ENCODE results near the gene SAE1.

Gene SAE1

GRCh38 chr19:47106821-47107201, 23.8 kb upstream of the SAE1 start:
- no peak for DNase-seq (ENCODE audit: low spot score)

GRCh38 chr19:47107202-47107952, 23.3 kb upstream of the SAE1 start:
- peak; percentile 71 for DNase-seq (ENCODE audit: low spot score)

- no peak for DNase-seq (ENCODE audit: low spot score)
These were observed 22.5 kb upstream of the SAE1 start for GRCh38 chr19:47107953-47108746.

DNA sequence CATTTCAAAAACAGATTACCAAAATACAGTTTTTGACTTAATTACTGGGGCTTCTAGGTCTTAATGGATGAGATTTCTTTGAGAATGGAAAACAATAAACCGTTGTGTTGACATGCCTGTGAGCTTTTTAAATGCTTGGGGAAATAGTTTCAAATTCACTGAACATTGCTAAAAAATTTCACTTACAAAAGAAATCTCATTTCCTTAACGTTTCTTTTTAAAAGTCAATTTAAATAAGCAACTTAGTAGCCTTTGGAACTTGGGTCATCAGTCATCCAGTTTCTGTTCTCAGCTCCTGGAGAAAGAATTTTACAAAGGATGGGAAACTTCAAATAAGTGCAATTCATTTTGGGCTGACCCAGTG, 21.5 kb upstream of the SAE1 start:
- no peak for DNase-seq (ENCODE audit: low spot score)

- DNase-seq (ENCODE audit: low spot score), result peak; percentile 58
These were observed 20.9 kb upstream of the SAE1 start for GRCh38 chr19:47109541-47110375.

DNA sequence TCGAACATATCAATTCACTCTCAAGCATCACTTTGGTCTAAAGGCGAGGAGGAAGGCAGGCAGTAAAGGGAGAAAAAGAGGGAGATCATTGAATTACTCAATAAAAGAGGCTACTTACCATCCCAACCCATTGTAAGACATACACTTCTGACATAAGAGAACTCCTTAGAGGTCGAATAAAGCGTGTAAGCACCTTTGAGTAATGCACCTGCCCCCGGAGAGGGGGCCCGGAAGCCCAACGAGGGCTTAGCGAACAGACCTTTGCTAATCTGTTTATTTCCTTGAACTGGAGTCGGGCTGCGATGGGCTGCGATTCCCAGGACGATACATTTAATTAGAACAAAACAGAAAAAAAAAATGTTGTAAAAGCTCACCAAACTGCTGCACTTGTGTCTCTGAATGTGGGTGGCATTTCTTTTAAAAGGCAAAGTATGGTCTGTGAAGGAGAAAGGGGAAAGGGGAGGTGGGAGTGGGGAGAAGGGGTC, 20.1 kb upstream of the SAE1 start:
- DNase-seq (ENCODE audit: low spot score), result peak; percentile 73

- peak; percentile 50 for DNase-seq (ENCODE audit: low spot score)
These were observed 19.5 kb upstream of the SAE1 start for GRCh38 chr19:47111006-47111621.

- DNase-seq (ENCODE audit: low spot score), result no peak
These were observed 18.9 kb upstream of the SAE1 start for GRCh38 chr19:47111682-47112165.

GRCh38 chr19:47112166-47112996, 18.3 kb upstream of the SAE1 start:
- peak; percentile 92 for DNase-seq (ENCODE audit: low spot score)

GRCh38 chr19:47112997-47113849, 17.4 kb upstream of the SAE1 start, which contains the start of gene ZC3H4:
Gene ZC3H4, minus strand, starts transcription at chr19:47113776. Its CDS starts 1,192 bp downstream, at chr19:47112584.
- peak; percentile 100 for DNase-seq (ENCODE audit: low spot score)

GRCh38 chr19:47113850-47114651, 16.6 kb upstream of the SAE1 start:
- no peak for DNase-seq (ENCODE audit: low spot score)

DNA sequence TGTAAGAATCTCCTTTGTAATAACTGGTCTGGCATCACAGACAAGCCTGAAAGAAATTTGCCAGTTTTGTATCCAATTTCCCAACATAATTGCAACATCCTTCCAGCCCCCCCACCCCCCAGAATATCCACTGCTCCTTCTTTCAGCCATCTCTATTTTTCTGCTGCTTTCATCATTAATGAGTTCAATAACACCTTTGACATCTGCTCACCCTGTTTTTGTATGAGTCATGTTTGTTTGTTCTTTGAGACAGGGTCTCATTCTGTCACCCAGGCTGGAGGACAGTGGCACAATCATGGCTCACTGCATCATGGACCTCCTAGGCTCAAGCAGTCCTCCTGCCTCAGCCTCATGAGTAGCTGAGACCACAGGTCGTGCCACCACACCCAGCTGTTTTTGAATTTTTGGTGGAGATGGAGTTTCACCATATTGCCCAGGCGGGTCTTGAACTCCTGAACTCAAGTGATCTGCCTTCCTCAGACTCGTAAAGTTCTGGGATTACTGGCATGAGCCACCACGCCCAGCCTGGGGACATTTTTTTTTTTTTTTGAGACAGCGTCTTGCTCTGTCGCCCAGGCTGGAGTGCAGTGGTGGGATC, 10.1 kb upstream of the SAE1 start:
- no peak for DNase-seq (ENCODE audit: low spot score)

DNA sequence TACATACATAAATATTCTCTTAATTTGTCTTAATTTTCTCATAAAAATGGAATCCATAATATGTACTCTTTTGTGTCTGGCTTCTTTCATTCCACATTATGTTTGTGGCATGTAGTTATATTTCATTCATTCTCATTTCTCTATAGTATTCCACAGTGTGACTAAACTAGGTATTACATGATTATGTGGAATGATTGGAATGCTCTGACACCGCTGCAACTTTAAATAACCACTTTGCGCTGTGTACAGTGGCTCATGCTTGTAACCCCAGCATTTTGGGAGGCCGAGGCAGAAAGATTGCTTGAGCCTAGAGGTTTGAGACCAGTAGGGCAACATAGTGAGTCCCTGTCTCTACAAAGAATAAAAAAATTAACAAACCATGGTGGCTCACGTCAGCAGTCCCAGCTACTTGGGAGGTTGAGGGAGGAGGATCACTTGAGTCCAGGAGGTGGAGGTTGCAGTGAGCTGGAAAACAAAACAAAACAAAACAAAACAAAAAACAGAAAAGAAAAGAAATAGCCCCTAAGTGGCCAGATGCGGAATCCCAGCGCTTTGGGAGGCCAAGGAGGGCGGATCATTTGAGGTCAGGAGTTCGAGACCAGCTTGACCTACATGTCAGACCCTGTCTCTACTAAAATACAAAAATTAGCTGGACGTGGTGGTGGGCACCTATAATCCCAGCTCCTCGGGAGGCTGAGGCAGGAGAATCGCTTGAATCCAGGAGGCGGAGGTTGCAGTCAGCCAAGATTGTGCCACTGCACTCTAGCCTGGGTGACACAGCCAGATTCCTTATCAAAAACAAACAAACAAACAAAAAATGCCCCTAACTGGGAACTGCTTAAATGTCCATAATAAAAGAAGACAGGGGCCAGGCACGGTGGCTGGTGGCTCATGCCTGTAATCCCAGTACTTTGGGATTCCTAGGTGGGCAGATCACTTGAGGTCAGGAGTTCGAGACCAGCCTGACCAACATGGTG, 8.0 kb upstream of the SAE1 start:
- DNase-seq (ENCODE audit: low spot score), result no peak

DNA sequence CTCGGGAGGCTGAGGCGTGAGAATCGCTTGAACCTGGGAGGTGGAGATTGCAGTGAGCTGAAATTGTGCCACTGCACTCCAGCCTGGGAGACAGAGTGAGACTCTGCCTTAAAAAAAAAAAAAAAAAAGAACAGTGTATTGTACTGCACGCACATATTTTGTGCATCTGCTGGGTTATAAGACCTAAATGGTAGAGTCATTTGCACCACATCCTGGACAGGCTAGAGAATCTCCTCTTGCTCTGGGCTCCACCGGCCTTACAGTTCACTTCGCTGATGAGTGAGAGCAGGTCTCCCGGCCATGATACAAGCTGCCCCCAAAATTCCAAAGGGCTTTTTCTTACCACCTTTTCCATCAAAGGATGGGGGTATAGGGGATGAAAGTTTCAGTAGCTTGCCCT, 7.2 kb upstream of the SAE1 start:
- no peak for DNase-seq (ENCODE audit: low spot score)

DNA sequence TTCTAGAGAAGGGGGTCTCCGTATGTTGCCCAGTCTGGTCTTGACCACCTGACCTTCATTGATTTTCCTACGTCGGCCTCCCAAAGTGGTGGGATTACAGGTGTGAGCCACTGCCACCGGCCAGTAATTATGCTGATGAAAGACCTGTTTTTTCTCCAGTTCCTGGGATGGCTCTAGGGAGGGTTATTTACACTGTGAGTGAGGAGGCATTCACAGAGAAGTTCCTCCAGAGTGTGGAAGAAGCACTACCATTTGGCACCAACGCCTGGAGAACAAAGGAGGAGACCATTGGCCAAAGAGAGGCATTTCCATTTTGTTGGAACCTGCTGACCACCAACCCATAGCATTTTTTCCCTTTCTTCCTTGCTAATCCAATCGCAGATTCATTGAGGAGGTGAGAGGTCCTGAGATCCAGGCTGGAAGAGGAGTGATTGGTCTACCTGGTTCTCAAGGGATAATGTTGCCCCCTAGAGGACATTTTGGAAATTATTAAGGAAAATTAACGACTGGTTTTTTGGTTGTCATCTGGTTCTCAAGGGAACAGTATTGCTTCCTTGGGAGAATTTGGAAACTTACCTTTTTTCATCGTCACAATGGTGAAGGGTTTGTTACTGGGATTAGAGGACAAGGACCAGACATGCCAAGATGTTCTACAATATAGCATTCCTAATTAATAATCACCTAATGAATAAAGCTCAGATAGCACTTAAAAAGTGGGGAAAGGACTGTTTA, 5.5 kb upstream of the SAE1 start:
- DNase-seq (ENCODE audit: low spot score), result peak; percentile 75

DNA sequence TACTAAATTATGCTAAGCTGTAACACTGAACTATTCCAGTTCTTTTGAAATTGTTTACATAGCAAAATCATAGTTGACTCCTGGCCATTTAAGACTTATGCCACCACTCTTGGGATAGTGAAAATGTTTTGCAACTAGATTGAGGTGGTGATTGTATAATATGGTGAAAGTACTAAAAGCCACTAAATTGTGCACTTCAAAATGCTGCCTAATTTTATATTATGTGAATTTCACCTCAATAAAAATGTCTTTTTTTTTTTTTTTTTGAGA, 5.0 kb upstream of the SAE1 start:
- DNase-seq (ENCODE audit: low spot score), result no peak

GRCh38 chr19:47129579-47129978, 1.1 kb upstream of the SAE1 start:
- DNase-seq (ENCODE audit: low spot score), result no peak

Measured in CD4-positive, alpha-beta T cell treated with Interleukin-2 at 100 ng/mL for 4 hours (primary cell).